GM19099 (cell line): ENCODE data around the gene NACC1.

ENCODE experiments used
- POLR2A ChIP-seq: IDR thresholded peaks from 3 replicates; pipeline ENCODE4 v1.6.1; 2011; ENCODE audit warnings: low read depth; ENCODE audit not compliant: insufficient read length; ENCODE audit errors: extremely low read depth

The NACC1 gene

DNA sequence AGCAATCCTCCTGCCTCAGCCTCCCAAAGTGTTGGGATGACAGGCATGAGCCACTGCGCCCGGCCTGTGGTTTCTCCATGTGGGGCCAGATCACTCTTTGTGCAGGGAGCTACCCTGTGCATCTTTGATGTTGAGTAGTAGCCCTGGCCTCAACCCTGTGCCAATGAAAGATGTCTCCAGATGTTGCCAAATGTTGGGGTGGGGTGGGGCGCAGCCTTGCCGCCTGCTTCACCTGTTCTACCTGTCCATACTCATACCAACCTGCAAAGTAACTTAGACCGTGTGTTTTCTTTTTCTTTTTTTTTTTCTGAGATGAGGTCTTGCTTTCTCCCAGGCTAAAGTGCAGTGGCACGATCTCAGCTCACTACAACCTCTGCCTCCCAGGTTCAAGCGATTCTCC, 53.1 kb downstream of the NACC1 start:
- no peak for TF ChIP-seq POLR2A

DNA sequence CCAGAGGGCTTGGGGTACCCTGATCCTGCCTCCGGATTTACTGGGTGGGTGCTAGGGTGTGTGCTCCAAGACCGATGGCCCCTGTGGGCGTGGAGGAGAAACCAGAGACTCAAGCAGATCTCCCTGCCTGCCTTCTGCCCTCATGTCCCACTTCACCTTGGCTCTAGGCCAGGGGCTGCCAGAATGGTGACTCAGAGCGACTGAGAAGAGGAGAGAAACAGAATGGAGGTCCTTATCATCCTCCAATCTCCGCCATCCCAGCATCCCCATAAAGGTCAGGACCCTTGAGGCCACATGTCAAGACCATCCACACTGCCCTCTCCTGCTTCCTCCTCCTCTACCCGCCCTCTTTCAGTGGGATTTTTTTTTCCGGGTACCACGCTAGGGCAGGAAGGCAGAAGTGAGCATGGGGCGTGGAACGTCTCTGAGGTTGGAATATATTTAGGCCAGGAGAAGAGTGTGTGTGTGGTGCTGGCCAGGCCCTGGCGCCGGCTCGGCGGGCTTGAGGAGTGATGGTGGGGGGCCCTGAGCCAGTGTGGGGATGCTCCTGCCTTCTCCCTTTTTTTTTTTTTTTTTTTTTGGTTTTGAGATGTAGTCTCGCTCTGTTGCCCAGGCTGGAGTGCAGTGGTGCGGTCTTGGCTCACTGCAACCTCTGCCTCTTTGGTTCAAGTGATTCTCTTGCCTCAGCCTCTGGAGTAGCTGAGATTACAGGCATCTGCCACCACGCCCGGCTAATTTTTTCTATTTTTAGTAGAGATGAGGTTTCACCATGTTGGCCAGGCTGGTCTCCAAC, 54.5 kb downstream of the NACC1 start:
- no peak for TF ChIP-seq POLR2A

DNA sequence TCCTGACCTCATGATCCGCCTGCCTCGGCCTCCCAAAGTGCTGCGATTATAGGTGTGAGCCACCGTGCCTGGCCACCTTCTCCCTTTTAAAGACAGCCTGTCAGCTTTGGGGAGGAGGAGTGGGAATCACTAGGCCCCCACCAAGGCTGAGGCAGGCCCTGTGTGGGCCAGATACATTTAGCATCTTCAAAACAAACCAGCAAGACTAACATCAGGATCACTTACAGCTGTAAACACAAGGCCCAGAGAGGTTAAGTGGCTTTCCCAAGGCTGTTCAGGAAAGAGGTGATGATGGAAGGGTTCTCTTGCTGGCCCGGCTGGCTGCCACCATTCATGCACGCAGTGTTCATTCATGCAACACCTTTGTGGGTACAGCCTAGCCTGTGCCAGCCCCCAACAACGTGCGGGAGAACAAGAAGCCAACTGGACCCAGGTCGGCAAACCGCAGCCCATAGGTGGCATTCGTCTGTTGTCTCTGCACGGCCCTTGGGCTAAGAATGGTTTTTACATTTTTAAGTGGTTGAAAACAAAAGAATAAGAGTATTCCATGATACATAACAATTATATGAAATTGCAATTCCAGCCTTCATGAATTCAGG, 55.2 kb downstream of the NACC1 start:
- TF ChIP-seq POLR2A = no peak

DNA sequence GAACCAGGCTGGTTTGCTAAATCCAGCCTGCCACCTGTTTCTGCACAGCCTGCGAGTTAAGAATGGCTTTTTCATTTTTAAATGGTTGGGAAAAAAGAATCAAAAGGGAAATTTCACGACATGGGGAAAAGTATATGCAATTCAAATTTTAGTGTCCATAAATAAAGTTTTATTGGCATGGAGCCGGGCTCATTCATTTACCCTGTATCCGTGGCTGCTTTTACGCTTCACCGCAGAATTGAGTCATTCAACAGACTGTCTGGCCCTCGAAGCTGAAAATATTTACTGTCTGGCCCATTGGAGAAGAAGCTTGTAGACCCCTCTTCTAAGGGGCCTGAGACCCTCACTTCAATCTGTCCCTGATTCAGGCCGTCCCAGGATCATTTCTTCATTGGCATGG, 58.3 kb downstream of the NACC1 start:
- TF ChIP-seq POLR2A = no peak

DNA sequence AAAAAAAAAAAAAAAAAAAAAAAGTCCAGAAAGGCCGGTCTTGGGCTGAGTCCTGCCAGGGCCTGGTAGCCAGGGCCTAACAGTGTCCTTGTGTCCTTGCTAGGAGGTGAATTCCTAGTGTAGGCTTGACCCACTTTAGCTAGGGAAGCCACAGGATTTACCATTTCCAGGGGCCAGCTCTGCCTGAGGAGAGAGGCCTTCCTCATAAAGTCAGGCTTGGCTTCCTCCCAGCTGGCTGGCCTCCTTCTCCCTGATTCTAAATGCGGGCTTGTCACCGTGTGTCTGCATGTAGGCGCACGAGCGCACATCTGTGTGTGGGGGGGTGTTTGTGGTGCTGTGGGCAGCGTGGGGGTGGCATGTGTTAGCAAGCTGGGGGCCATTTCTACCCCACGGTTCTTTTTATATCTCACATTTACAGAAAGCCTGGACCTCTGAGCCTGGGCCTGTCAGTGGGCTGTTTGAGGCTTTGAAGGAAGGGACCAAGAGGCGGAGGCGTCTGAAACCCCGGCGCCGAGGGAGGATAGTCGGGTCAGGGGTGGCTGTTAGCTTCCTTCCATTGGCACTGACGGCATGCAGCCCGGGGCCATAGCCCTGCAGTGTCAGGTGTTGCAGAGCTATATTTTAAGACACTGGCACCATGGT, 63.8 kb downstream of the NACC1 start:
- no peak for TF ChIP-seq POLR2A

DNA sequence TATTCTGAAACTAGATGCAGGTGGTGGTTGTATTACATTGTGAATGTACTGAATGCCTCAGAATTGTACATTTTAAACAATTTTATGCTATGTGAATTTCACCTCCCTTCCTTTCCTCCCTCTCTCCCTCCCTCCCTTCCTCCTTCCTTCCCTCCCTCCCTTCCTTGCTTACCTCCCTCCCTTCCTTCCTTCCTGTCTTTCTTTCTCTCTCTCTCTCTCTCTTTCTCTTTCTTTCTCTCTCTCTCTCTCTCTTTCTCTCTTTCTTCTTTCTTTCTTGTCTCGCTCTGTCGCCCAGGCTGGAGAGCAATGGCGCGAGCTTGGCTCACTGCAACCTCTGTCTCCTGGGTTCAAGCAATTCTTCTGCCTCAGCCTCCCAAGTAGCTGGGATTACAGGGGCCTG, 69.4 kb downstream of the NACC1 start:
- no peak for TF ChIP-seq POLR2A

DNA sequence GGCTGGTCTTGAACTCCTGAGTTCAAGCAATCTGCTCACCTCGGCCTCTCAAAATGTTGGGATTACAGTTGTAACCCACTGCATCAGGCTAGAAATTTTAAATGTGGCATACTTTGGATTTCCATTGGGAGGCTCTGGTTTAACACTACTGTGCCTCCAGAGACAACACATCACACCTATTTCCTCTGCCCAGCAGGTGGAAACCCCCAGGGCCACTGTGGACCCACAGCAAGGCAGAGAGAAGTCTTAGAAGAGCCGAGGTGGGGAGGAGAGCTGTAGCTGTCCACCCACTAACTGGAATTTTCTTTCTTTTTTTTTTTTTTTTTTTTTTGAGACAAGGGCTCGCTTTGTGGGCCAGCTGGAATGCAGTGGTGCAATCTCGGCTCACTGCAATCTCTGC, 71.5 kb downstream of the NACC1 start:
- TF ChIP-seq POLR2A = no peak
